Activated CD8-positive, alpha-beta memory T cell treated with anti-CD3 and anti-CD28 coated beads, Interleukin-2, amount 10 ng/mL, durations not matched to agents 7 days and 5 days (primary cell): ENCODE results near the gene PELI2. TPM values are rescaled to one million over a fixed set of nuclear protein-coding genes. Genes with fewer than 3 reads are reported as not detected.

Source experiments
- ATAC-seq: fragments of 150-1000 bp; cut with Tn5 transposase; one replicate; pipeline ENCODE4 v1.10.0; 2021; ENCODE audit warnings: moderate library complexity
- CTCF ChIA-PET: fragments of 350-600 bp; sonication (Branson Sonifier 250); formaldehyde crosslinking; loops from one replicate; lab custom pipeline; 2021; ENCODE audit warnings: antibody characterized with exemption; lab: Charles Lee
- DNase-seq: peaks from one replicate; pipeline ENCODE4 v3.0.0-alpha.2; 2020
- H3K27ac Mint-ChIP-seq: one replicate; pipeline ENCODE4 v1.8.0; 2021; ENCODE audit warnings: mild to moderate bottlenecking, mixed read lengths
- H3K27me3 Mint-ChIP-seq: one replicate; pipeline ENCODE4 v1.8.0; 2021; ENCODE audit warnings: mixed read lengths
- H3K36me3 Mint-ChIP-seq: one replicate; pipeline ENCODE4 v1.8.0; 2021; ENCODE audit warnings: mild to moderate bottlenecking, mixed read lengths
- H3K4me1 Mint-ChIP-seq: one replicate; pipeline ENCODE4 v1.8.0; 2021; ENCODE audit warnings: mixed read lengths
- H3K4me3 Mint-ChIP-seq: one replicate; pipeline ENCODE4 v1.8.0; 2021; ENCODE audit warnings: mild to moderate bottlenecking, moderate library complexity, mixed read lengths
- H3K9me3 Mint-ChIP-seq: one replicate; pipeline ENCODE4 v1.8.0; 2022; ENCODE audit warnings: low read depth, mixed read lengths
- total RNA-seq, 2 experiments: library from RNA; stranded (reverse); gene quantifications; one replicate each; pipeline ENCODE4 v1.2.3, GENCODE V29; 2021

PELI2 gene
- total RNA-seq, 2 experiments from 2014 or later: 1.1 to 1.2 TPM

GRCh38 chr14:56280843-56281242 is 162.6 kb downstream of the PELI2 start:
- H3K4me1 Mint-ChIP-seq: no peaks in the 10 kb centered on the region
- no peak overlapping the region for H3K4me3 Mint-ChIP-seq

GRCh38 chr14:56282179-56282578 is 164.0 kb downstream of the PELI2 start:
- Mint-ChIP-seq H3K9me3 (no peaks in the 10 kb centered on the region), H3K27ac (no peak overlapping the region), H3K36me3 (no peaks in the 10 kb centered on the region), H3K4me3 (no peak overlapping the region), H3K4me1 (no peaks in the 10 kb centered on the region), H3K27me3 (no peaks in the 10 kb centered on the region)
- no peak for DNase-seq
- CTCF ChIA-PET: interaction anchor here (0.6 kb wide), 1 partner anchor 207 kb away, joined by 3 read pairs; no protein-coding TSS in a partner anchor
- ATAC-seq: no peak

More at GRCh38 chr14:56280843-56281242, 162.6 kb downstream of the PELI2 start:
- H3K9me3 Mint-ChIP-seq: no peaks in the 10 kb centered on the region
- CTCF ChIA-PET: no interaction called here
- H3K27ac Mint-ChIP-seq: no peak overlapping the region
- no peaks in the 10 kb centered on the region for H3K36me3 Mint-ChIP-seq
- DNase-seq (no peak), ATAC-seq (no peak)
- H3K27me3 Mint-ChIP-seq: no peaks in the 10 kb centered on the region

DNA sequence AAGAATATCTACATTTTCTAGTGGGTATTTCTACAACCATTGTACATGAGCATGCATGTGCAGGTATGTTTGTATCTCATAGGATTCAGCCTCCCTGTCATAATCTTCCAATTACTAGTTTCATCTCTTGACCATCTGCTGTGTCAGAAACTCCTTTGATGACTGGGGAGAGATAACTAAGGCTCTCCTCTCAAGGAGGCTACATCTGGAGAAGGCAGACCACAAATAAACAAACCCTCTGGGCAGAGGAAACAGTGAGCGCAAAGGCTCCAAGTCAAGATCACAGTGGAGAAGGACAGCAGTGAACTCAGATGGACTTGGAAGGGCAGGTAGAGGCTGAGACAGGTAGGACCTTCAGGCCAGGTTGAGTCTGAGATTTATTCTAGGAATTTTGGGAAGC is 166.4 kb downstream of the PELI2 start:
- ATAC-seq (no peak), DNase-seq (no peak)
- Mint-ChIP-seq H3K4me3 (no peak overlapping the region), H3K9me3 (no peaks in the 10 kb centered on the region), H3K27me3 (no peaks in the 10 kb centered on the region), H3K36me3 (no peaks in the 10 kb centered on the region), H3K4me1 (no peaks in the 10 kb centered on the region), H3K27ac (no peak overlapping the region)
- CTCF ChIA-PET: no interaction called here

GRCh38 chr14:56289155-56289554 is 170.9 kb downstream of the PELI2 start:
- DNase-seq (no peak), ATAC-seq (no peak)
- Mint-ChIP-seq H3K4me3 (no peak overlapping the region), H3K36me3 (no peaks in the 10 kb centered on the region), H3K27me3 (no peaks in the 10 kb centered on the region), H3K4me1 (no peaks in the 10 kb centered on the region), H3K27ac (no peak overlapping the region), H3K9me3 (no peaks in the 10 kb centered on the region)
- CTCF ChIA-PET: interaction anchor here (0.6 kb wide), 1 partner anchor 780 kb away, joined by 3 read pairs; no protein-coding TSS in a partner anchor

- Mint-ChIP-seq H3K27me3 (no peaks in the 10 kb centered on the region), H3K4me1 (no peaks in the 10 kb centered on the region), H3K36me3 (no peaks in the 10 kb centered on the region), H3K4me3 (no peak overlapping the region), H3K9me3 (no peaks in the 10 kb centered on the region), H3K27ac (no peak overlapping the region)
- DNase-seq (no peak), ATAC-seq (no peak)
- CTCF ChIA-PET: no interaction called here
Measured at GRCh38 chr14:56290195-56290594, 172.0 kb downstream of the PELI2 start.

DNA sequence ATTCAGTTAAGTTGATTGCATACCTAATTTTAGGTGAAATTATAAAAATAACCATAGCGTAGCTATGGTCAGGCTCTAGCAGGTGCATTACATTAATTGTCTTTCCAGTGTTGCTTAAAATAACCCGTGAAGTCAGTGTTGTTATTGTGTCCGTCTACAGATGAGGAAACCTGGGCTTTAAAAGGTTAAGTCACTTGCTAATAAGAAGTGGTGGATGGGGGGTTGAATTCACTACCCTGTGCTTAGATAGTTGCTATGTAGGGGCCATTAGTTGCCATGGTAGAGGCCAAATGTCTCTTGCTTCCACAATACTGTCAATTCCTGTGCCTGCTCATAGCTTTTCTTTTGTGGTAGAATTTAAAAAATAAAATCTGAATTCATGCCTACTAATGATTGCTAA is 174.8 kb downstream of the PELI2 start:
- Mint-ChIP-seq H3K4me1 (no peaks in the 10 kb centered on the region), H3K9me3 (no peaks in the 10 kb centered on the region), H3K36me3 (no peaks in the 10 kb centered on the region), H3K27ac (no peak overlapping the region), H3K27me3 (no peaks in the 10 kb centered on the region), H3K4me3 (no peak overlapping the region)
- CTCF ChIA-PET: no interaction called here
- DNase-seq (no peak), ATAC-seq (no peak)

DNA sequence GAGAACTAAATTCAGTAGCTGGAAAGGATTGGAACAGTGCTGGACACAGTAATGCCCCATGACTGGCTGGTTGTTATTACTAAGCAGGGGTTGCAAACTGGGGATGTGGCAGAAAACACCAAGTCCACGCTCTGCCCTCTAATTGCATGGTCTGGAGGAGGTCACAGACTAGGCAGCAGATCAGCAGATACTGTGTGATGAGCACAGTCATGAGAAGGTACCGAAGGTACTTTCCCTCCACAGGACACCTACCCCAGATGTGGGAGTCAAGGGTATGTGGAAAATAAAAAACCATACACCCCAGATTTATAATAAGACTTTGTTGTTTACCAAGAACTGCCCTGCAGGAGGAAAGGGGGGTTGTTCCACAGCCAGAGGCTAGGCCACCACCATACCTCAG is 175.3 kb downstream of the PELI2 start:
- H3K27me3 Mint-ChIP-seq: no peaks in the 10 kb centered on the region
- CTCF ChIA-PET: no interaction called here
- H3K36me3 Mint-ChIP-seq: no peaks in the 10 kb centered on the region
- H3K9me3 Mint-ChIP-seq: no peaks in the 10 kb centered on the region
- ATAC-seq: no peak
- H3K4me1 Mint-ChIP-seq: no peaks in the 10 kb centered on the region
- DNase-seq: no peak
- no peak overlapping the region for H3K4me3 Mint-ChIP-seq
- H3K27ac Mint-ChIP-seq: no peak overlapping the region

- ATAC-seq (no peak), DNase-seq (no peak)
- no peaks in the 10 kb centered on the region for H3K9me3 Mint-ChIP-seq
- H3K4me1 Mint-ChIP-seq: no peaks in the 10 kb centered on the region
- no peak overlapping the region for H3K27ac Mint-ChIP-seq
- no peak overlapping the region for H3K4me3 Mint-ChIP-seq
- H3K36me3 Mint-ChIP-seq: no peaks in the 10 kb centered on the region
- H3K27me3 Mint-ChIP-seq: no peaks in the 10 kb centered on the region
- CTCF ChIA-PET: no interaction called here
Measured at GRCh38 chr14:56294128-56294527, 175.9 kb downstream of the PELI2 start.

DNA sequence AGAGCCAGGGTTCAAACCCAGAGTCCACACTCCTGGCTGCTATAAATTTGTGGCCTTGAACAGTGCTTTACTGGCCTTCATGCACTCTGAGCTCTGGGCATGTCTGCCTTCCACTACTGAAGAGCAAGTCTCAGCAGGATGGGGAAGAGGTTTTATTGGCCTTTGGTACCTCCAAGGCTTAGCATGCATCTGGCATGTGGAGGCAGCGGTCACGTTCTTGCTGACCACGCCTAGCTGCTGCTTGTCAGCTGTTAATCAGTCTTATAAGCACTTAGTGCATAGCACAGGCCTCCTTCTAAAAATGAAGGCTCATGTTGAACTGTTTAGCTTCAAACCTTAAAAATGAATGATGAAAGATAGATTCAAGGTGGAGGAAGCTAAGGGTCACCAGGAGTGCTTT is 177.5 kb downstream of the PELI2 start:
- no peak overlapping the region for H3K4me3 Mint-ChIP-seq
- H3K27ac Mint-ChIP-seq: no peak overlapping the region
- no peak for DNase-seq
- no peaks in the 10 kb centered on the region for H3K4me1 Mint-ChIP-seq
- CTCF ChIA-PET: no interaction called here
- H3K9me3 Mint-ChIP-seq: no peaks in the 10 kb centered on the region
- no peak for ATAC-seq
- H3K27me3 Mint-ChIP-seq: no peaks in the 10 kb centered on the region
- no peaks in the 10 kb centered on the region for H3K36me3 Mint-ChIP-seq

DNA sequence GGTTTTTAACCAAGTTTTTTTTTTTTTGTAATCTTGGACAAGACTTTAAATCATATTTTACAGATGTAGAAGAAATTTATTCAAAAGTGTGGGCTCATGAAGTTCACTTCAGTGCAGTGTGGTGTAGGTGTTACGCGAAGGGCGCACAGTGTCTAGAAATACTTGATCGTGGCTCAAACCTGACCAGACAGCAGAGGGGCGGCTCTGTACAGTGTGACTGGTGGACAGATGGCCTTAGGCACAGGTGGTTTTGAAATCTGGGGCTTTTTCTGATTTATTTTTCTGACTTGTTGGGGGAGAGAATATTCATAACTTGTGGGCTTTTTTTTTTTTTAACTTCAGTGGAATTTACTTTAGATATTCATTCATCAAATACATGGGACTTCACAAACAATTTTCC is 179.2 kb downstream of the PELI2 start:
- no peak for ATAC-seq
- no peak overlapping the region for H3K27ac Mint-ChIP-seq
- no peak for DNase-seq
- H3K36me3 Mint-ChIP-seq: no peaks in the 10 kb centered on the region
- H3K27me3 Mint-ChIP-seq: no peaks in the 10 kb centered on the region
- CTCF ChIA-PET: no interaction called here
- H3K9me3 Mint-ChIP-seq: no peaks in the 10 kb centered on the region
- H3K4me1 Mint-ChIP-seq: no peaks in the 10 kb centered on the region
- no peak overlapping the region for H3K4me3 Mint-ChIP-seq

- DNase-seq (no peak), ATAC-seq (no peak)
- H3K4me3 Mint-ChIP-seq: no peak overlapping the region
- CTCF ChIA-PET: no interaction called here
- no peaks in the 10 kb centered on the region for H3K36me3 Mint-ChIP-seq
- H3K4me1 Mint-ChIP-seq: no peaks in the 10 kb centered on the region
- no peak overlapping the region for H3K27ac Mint-ChIP-seq
- no peaks in the 10 kb centered on the region for H3K27me3 Mint-ChIP-seq
- no peaks in the 10 kb centered on the region for H3K9me3 Mint-ChIP-seq
Measured at GRCh38 chr14:56299306-56299984, 181.2 kb downstream of the PELI2 start.

DNA sequence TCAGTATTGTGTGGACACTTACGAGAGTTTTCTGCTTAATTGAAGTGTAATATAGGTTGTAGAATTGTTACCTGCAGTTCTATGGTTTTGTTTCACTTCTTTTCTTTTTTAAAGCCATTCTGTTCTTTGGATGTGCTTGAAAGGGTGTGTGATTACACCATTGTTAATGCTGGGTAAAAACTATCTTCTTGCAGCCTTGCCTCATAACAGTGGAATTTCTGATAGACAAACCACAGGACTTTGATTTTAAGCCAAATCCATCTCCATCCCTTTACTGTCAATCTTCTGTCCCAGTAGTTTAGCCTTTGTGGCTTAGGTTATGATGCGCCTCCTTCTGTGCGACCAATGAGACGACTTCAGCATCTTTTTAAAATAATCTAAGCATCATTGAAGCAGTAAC is 182.3 kb downstream of the PELI2 start:
- H3K4me3 Mint-ChIP-seq: no peak overlapping the region
- no peak overlapping the region for H3K27ac Mint-ChIP-seq
- no peaks in the 10 kb centered on the region for H3K9me3 Mint-ChIP-seq
- no peaks in the 10 kb centered on the region for H3K27me3 Mint-ChIP-seq
- no peak for ATAC-seq
- no peaks in the 10 kb centered on the region for H3K4me1 Mint-ChIP-seq
- CTCF ChIA-PET: no interaction called here
- no peak for DNase-seq
- H3K36me3 Mint-ChIP-seq: no peaks in the 10 kb centered on the region

DNA sequence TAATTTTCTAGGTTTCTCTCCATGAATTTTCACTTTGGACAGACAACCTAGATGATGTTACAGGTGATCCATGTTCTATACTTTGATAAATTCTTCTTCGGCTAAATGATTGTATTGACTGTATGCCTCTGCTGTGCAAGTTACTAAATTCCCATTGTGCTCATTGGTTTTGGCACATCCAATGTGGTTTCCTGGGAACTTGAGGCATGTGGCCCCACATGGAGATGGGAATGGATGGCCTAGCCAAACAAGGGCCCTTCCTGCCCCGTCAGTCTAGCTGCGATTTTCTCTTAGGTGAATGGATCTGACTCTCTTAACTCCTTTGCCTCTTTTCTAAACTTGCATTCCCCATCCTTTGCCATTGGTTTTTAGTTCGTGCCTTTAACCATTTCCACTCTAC is 186.2 kb downstream of the PELI2 start:
- H3K27ac Mint-ChIP-seq: no peak overlapping the region
- H3K4me1 Mint-ChIP-seq: no peaks in the 10 kb centered on the region

DNA sequence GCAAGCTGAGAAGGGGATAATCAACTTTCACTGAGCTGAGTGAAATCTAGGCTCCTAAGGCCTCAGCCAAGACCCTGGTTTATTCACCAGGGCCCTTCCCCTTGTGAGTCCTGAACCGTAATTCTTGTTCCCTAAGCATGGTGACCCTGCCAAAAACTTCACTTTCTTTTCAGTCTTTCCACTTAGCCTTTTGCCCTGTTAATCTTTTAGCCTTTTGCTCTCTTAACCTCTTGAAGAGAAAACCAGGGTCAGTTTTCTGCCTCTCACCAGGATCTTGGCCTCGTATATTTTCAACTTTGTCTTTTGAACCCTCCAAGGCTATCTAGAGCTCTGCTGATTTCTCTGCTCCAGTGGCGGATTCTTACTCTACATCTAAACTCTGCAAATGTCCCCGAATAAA is 191.0 kb downstream of the PELI2 start:
- H3K36me3 Mint-ChIP-seq: no peaks in the 10 kb centered on the region
- H3K27ac Mint-ChIP-seq: no peak overlapping the region
- no peak overlapping the region for H3K4me3 Mint-ChIP-seq
- H3K9me3 Mint-ChIP-seq: no peaks in the 10 kb centered on the region
- H3K27me3 Mint-ChIP-seq: no peaks in the 10 kb centered on the region
- ATAC-seq (no peak), DNase-seq (no peak)
- CTCF ChIA-PET: no interaction called here
- no peaks in the 10 kb centered on the region for H3K4me1 Mint-ChIP-seq

More for the DNA sequence above, 186.2 kb downstream of the PELI2 start:
- H3K36me3 Mint-ChIP-seq: no peaks in the 10 kb centered on the region
- H3K27me3 Mint-ChIP-seq: no peaks in the 10 kb centered on the region
- DNase-seq: no peak
- no peak for ATAC-seq
- CTCF ChIA-PET: no interaction called here
- no peaks in the 10 kb centered on the region for H3K9me3 Mint-ChIP-seq
- no peak overlapping the region for H3K4me3 Mint-ChIP-seq
